Tibial artery (tissue), 4 donors: Measurements from ENCODE around the gene RALA.

ENCODE experiments used
- DNase-seq, 2 donors: peaks; one replicate each; pipeline ENCODE4 v3.0.0-alpha.2; 2019
- H3K27ac ChIP-seq, 2 donors: fragments of 200-600 bp; sonication (generic) in 1 of 2; 1 replicate in 1 of 2; 2 replicates in 1 of 2; pipeline ENCODE4 v1.5.1; 2018 to 2019; ENCODE audit warnings: mild to moderate bottlenecking in 1 of 2
- H3K27me3 ChIP-seq, 2 donors: fragments of 200-600 bp; sonication (generic) in 1 of 2; one replicate each; pipeline versions ENCODE4 v1.5.1 to v1.6.0; 2016 to 2019
- H3K36me3 ChIP-seq, 3 donors: fragments of 200-600 bp; sonication (generic) in 2 of 3; one replicate each; pipeline ENCODE4 v1.5.1; 2016 to 2019; ENCODE audit warnings: mild to moderate bottlenecking in 2 of 3
- H3K4me1 ChIP-seq, 4 donors: fragments of 200-600 bp; sonication (generic) in 2 of 4; 1 replicate in 3 of 4; 2 replicates in 1 of 4; pipeline ENCODE4 v1.5.1; 2016 to 2019
- H3K4me3 ChIP-seq, 2 donors: fragments of 200-600 bp; sonication (generic) in 1 of 2; 1 replicate in 1 of 2; 2 replicates in 1 of 2; pipeline ENCODE4 v1.5.1; 2018 to 2019; ENCODE audit warnings: mild to moderate bottlenecking in 2 of 2
- H3K9me3 ChIP-seq, 3 donors: fragments of 200-600 bp; sonication (generic) in 1 of 3; one replicate each; pipeline ENCODE4 v1.5.1; 2016 to 2019
- intact Hi-C: fragments of 100-400 bp; cut with DNase I; formaldehyde crosslinking; loops from one replicate; pipeline ENCODE4 v1.15.0; 2023; ENCODE audit warnings: low total_unique reads
- TF ChIP-seq, protein P1 (sequence below), 2 experiments: fragments of 200-600 bp in 1 of 2; fragments of 450-650 bp in 1 of 2; IDR thresholded peaks; one replicate each; pipeline ENCODE4 v1.5.1; 2017 to 2019; ENCODE audit warnings: antibody characterized with exemption in 2 of 2, mild to moderate bottlenecking in 1 of 2, moderate library complexity in 1 of 2

Gene RALA

GRCh38 chr7:39661960-39662359 lies 38.6 kb downstream of the RALA start:
- peaks cover 0 to 2% (median 0%) of the 10 kb centered on the region in 4 donors for H3K4me1 ChIP-seq
- no peak overlapping the region for H3K27ac ChIP-seq
- TF ChIP-seq, protein P1, sequence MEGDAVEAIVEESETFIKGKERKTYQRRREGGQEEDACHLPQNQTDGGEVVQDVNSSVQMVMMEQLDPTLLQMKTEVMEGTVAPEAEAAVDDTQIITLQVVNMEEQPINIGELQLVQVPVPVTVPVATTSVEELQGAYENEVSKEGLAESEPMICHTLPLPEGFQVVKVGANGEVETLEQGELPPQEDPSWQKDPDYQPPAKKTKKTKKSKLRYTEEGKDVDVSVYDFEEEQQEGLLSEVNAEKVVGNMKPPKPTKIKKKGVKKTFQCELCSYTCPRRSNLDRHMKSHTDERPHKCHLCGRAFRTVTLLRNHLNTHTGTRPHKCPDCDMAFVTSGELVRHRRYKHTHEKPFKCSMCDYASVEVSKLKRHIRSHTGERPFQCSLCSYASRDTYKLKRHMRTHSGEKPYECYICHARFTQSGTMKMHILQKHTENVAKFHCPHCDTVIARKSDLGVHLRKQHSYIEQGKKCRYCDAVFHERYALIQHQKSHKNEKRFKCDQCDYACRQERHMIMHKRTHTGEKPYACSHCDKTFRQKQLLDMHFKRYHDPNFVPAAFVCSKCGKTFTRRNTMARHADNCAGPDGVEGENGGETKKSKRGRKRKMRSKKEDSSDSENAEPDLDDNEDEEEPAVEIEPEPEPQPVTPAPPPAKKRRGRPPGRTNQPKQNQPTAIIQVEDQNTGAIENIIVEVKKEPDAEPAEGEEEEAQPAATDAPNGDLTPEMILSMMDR (IDR thresholded peaks at IDR 0.05), result no peak
- H3K4me3 ChIP-seq, result no peak overlapping the region
- DNase-seq, result no peak
- H3K27me3 ChIP-seq, result no peaks in the 10 kb centered on the region
- peaks cover 0 to 6% (median 0%) of the 10 kb centered on the region in 3 donors for H3K36me3 ChIP-seq
- H3K9me3 ChIP-seq, result no peaks in the 10 kb centered on the region
- intact Hi-C loops, result no loop called here

DNA sequence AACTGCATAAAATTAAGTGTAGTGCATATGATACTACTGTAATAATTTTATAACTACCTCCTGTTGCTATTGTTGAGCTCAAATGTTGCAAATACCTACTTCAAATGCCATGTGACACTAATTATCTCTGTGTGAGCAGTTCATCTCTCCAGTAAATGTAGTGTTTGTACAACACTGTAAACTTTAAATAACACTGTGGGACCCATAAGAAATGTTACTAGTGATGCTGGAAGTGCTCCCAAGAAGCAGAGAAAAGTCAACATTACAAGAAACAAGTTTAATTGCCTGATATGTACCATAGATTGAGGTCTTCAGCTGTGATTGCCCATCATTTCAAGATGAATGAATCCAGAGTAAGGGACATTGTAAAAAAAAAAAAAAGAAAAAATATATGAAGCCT lies 39.9 kb downstream of the RALA start:
- H3K36me3 ChIP-seq, result peaks cover 0 to 6% (median 0%) of the 10 kb centered on the region in 3 donors
- no peaks in the 10 kb centered on the region for H3K27me3 ChIP-seq
- TF ChIP-seq, protein P1 (IDR thresholded peaks at IDR 0.05), result no peak
- DNase-seq, result no peak
- peaks cover 0 to 10% (median 7%) of the 10 kb centered on the region in 4 donors for H3K4me1 ChIP-seq
- H3K4me3 ChIP-seq, result no peak overlapping the region
- intact Hi-C loops, result no loop called here
- no peak overlapping the region for H3K27ac ChIP-seq
- no peaks in the 10 kb centered on the region for H3K9me3 ChIP-seq

DNA sequence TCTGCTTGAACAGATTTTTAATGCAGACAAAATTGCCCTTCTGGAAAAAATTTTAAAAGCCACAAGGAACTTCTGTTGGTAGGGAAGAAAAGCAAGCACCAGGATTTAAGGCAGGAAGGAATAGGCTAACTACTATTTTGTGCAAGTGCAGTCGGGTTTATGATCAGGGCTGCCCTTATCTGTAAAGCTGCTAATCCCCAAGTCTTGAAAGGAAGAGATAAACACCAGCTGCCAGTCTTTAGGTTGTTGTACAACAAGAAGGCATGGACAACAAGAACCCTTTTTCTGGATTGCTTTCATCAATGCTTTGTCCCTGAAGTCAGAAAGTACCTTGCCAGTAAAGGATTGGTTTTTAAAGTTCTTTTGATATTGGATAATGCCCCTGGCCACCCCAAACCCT lies 40.7 kb downstream of the RALA start:
- TF ChIP-seq, protein P1 (IDR thresholded peaks at IDR 0.05), result no peak
- intact Hi-C loops, result no loop called here
- Histone ChIP-seq H3K4me3 (no peak overlapping the region), H3K27ac (no peak overlapping the region), H3K27me3 (no peaks in the 10 kb centered on the region), H3K36me3 (peaks cover 0 to 6% (median 0%) of the 10 kb centered on the region in 3 donors), H3K4me1 (peaks cover 0 to 10% (median 7%) of the 10 kb centered on the region in 4 donors), H3K9me3 (no peaks in the 10 kb centered on the region)
- no peak for DNase-seq

DNA sequence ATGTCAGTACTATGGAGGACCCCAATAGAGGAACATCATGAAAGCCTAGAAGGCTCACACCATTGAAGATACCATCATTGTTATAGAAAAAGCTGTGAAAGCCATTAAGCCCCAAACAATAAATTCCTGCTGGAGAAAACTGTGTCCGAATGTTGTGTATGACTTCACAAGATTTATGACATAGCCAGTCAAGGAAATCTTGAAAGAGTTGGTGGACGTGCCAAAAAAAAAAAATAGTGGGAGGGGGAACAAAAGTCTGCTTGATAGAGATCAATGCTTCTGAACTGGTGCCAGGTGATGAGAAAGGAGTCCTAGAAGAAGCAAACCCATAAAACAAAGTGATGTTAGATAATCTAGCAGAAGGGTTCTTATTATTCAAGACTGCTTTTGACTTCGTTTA lies 41.2 kb downstream of the RALA start:
- H3K4me3 ChIP-seq, result no peak overlapping the region
- peaks cover 0 to 6% (median 0%) of the 10 kb centered on the region in 3 donors for H3K36me3 ChIP-seq
- DNase-seq, result no peak
- no peaks in the 10 kb centered on the region for H3K27me3 ChIP-seq
- peaks cover 0 to 10% (median 7%) of the 10 kb centered on the region in 4 donors for H3K4me1 ChIP-seq
- intact Hi-C loops, result no loop called here
- H3K27ac ChIP-seq, result no peak overlapping the region
- H3K9me3 ChIP-seq, result no peaks in the 10 kb centered on the region
- TF ChIP-seq, protein P1 (IDR thresholded peaks at IDR 0.05), result no peak

GRCh38 chr7:39666562-39666961 lies 43.2 kb downstream of the RALA start:
- no peak for DNase-seq
- H3K9me3 ChIP-seq, result no peaks in the 10 kb centered on the region
- H3K4me1 ChIP-seq, result peaks cover 0 to 12% (median 7%) of the 10 kb centered on the region in 4 donors
- intact Hi-C loops, result no loop called here
- no peaks in the 10 kb centered on the region for H3K27me3 ChIP-seq
- H3K36me3 ChIP-seq, result peaks cover 0 to 5% (median 0%) of the 10 kb centered on the region in 3 donors
- no peak overlapping the region for H3K27ac ChIP-seq
- TF ChIP-seq, protein P1 (IDR thresholded peaks at IDR 0.05), result no peak
- H3K4me3 ChIP-seq, result no peak overlapping the region
